Breast epithelium (tissue), 4 donors: Measurements from ENCODE around the gene PCDHA8. TPM values are rescaled to one million over a fixed set of nuclear protein-coding genes. Genes with fewer than 3 reads are reported as not detected.
"Not testable (repeated sequence)": the region's sequence is repeated elsewhere in the genome, so short reads cannot be mapped to it uniquely, and the experiment has no call there.

Experiments
- DNase-seq, 2 donors: peaks; one replicate each; pipeline ENCODE4 v3.0.0-alpha.2; 2019; ENCODE audit warnings: low spot score in 2 of 2
- H3K27ac ChIP-seq, 2 donors: fragments of 200-600 bp; sonication (generic) in 1 of 2; one replicate each; pipeline ENCODE4 v1.5.1; 2016 to 2019; ENCODE audit warnings: mild to moderate bottlenecking in 1 of 2
- H3K27me3 ChIP-seq, 2 donors: fragments of 200-600 bp; sonication (generic) in 1 of 2; one replicate each; pipeline versions ENCODE4 v1.5.1 to v1.6.0; 2017 to 2019; ENCODE audit warnings: control low read depth in 1 of 2, mild to moderate bottlenecking in 1 of 2
- H3K36me3 ChIP-seq: fragments of 200-600 bp; one replicate; pipeline ENCODE4 v1.5.1; 2019
- H3K4me1 ChIP-seq, 2 donors: fragments of 200-600 bp; sonication (generic); one replicate each; pipeline ENCODE4 v1.5.1; 2016 to 2019; ENCODE audit warnings: control low read depth in 1 of 2
- H3K4me3 ChIP-seq, 3 donors: fragments of 200-600 bp; sonication (generic); 1 replicate in 2 of 3; 2 replicates in 1 of 3; pipeline ENCODE4 v1.5.1; 2016 to 2019; ENCODE audit warnings: mild to moderate bottlenecking in 3 of 3, moderate library complexity in 2 of 3
- H3K9me3 ChIP-seq, 2 donors: fragments of 200-600 bp; sonication (generic) in 1 of 2; one replicate each; pipeline ENCODE4 v1.5.1; 2016 to 2019; ENCODE audit warnings: control low read depth in 1 of 2
- POLR2A ChIP-seq: fragments of 450-650 bp; IDR thresholded peaks from one replicate; pipeline ENCODE4 v1.6.1; 2016; ENCODE audit warnings: antibody characterized with exemption, mild to moderate bottlenecking, moderate library complexity
- POLR2AphosphoS5 ChIP-seq, 3 donors: sonication (generic); formaldehyde crosslinking; IDR thresholded peaks; one replicate each; pipeline ENCODE4 v1.6.1; 2017; ENCODE audit warnings: antibody characterized with exemption in 3 of 3
- intact Hi-C: fragments of 100-400 bp; cut with DNase I; formaldehyde crosslinking; loops from one replicate; pipeline ENCODE4 v1.15.1; 2023; ENCODE audit warnings: low total_unique reads
- total RNA-seq, 3 donors: library from RNA; depleted of rRNA; stranded (reverse); fragments of >200 nt; gene quantifications; one replicate each; pipeline ENCODE4 v1.1.0, GENCODE V29; 2016
- TF ChIP-seq, protein P1 (sequence below), 3 donors: fragments of 450-650 bp; IDR thresholded peaks; one replicate each; pipeline ENCODE4 v1.5.1; 2016 to 2017; ENCODE audit warnings: antibody characterized with exemption in 3 of 3, mild to moderate bottlenecking in 3 of 3, moderate library complexity in 3 of 3

Gene PCDHA8
- under 1 TPM; 0.32 to 0.98 (median 0.88) TPM for total RNA-seq

DNA sequence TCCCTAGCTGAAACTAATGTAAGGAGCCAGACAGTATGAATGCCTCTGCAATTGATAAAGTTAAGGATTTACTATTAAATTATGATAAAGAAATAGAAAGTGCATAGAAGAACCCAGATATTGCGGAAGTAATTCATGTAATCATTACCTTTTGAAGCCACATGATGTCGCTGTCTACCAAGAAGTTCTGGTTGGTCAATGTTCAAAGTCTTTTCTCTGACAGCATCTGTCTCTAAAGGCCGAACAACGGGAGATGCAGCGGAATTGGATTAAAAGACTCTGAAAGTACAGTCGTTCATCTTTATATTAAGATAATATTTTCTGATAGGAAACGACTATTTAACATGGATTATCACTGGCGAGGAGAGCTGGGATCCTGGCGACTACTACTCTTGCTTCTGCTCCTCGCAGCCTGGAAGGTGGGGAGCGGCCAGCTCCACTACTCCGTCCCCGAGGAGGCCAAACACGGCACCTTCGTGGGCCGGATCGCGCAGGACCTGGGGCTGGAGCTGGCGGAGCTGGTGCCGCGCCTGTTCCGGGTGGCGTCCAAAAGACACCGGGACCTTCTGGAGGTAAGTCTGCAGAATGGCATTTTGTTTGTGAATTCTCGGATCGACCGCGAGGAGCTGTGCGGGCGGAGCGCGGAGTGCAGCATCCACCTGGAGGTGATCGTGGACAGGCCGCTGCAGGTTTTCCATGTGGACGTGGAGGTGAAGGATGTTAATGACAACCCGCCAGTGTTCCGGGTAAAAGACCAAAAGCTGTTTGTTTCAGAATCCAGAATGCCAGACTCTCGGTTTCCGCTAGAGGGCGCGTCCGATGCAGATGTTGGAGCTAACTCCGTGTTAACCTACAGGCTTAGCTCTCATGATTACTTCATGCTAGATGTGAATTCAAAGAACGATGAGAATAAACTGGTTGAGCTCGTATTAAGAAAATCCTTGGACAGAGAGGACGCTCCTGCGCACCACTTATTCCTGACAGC, at the start of gene PCDHA8:
TSS of gene PCDHA8 (plus strand) at position 210 of the 985 bp plus-strand sequence. CDS start at position 345, 135 bp downstream.
- Histone ChIP-seq H3K4me1 (no peaks in the 10 kb centered on the region), H3K36me3 (no peaks in the 10 kb centered on the region), H3K4me3 (no peak within 1 kb of the TSS), H3K27me3 (no peaks in the 10 kb centered on the region), H3K9me3 (peaks cover 27 to 55% of the 10 kb centered on the region in 2 donors), H3K27ac (no peak within 1 kb of the TSS)
- DNase-seq, result no peak
- TF ChIP-seq, protein P1, sequence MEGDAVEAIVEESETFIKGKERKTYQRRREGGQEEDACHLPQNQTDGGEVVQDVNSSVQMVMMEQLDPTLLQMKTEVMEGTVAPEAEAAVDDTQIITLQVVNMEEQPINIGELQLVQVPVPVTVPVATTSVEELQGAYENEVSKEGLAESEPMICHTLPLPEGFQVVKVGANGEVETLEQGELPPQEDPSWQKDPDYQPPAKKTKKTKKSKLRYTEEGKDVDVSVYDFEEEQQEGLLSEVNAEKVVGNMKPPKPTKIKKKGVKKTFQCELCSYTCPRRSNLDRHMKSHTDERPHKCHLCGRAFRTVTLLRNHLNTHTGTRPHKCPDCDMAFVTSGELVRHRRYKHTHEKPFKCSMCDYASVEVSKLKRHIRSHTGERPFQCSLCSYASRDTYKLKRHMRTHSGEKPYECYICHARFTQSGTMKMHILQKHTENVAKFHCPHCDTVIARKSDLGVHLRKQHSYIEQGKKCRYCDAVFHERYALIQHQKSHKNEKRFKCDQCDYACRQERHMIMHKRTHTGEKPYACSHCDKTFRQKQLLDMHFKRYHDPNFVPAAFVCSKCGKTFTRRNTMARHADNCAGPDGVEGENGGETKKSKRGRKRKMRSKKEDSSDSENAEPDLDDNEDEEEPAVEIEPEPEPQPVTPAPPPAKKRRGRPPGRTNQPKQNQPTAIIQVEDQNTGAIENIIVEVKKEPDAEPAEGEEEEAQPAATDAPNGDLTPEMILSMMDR (IDR thresholded peaks at IDR 0.05), result no peak
- TF ChIP-seq POLR2A, result no peak
- intact Hi-C loops, result no loop called here

GRCh38 chr5:140794595-140795258, 46.3 kb upstream of the PCDHA8 start, which contains the start of gene PCDHA2:
Gene PCDHA2, plus strand, starts transcription at chr5:140794852.
- Histone ChIP-seq H3K27me3 (no peaks in the 10 kb centered on the region), H3K36me3 (no peaks in the 10 kb centered on the region), H3K9me3 (peaks cover 35 to 81% of the 10 kb centered on the region in 2 donors), H3K27ac (no peak within 1 kb of the TSS), H3K4me1 (no peaks in the 10 kb centered on the region), H3K4me3 (peak within 1 kb of the TSS in 2 of 3 donors; percentile 40 to 50)
- no peak for TF ChIP-seq POLR2AphosphoS5 (IDR thresholded peaks at IDR 0.05)
- no peak for TF ChIP-seq POLR2A
- TF ChIP-seq, protein P1 (IDR thresholded peaks at IDR 0.05), result no peak
- DNase-seq, result no peak
- intact Hi-C loops, result no loop called here

DNA sequence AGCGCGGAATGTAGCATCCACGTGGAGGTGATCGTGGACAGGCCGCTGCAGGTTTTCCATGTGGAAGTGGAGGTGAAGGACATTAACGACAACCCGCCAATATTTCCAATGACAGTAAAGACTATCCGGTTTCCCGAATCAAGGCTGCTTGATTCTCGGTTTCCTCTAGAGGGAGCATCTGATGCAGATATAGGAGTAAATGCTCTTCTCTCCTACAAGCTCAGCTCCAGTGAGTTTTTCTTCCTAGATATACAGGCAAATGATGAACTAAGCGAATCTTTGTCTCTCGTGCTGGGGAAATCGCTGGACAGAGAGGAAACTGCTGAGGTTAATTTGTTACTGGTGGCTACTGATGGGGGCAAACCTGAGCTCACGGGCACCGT, 45.7 kb upstream of the PCDHA8 start:
- Histone ChIP-seq H3K27me3 (no peaks in the 10 kb centered on the region), H3K4me3 (peak overlapping the region in 2 of 3 donors; percentile 40 to 50), H3K36me3 (no peaks in the 10 kb centered on the region), H3K9me3 (peaks cover 35 to 77% of the 10 kb centered on the region in 2 donors), H3K27ac (no peak overlapping the region), H3K4me1 (no peaks in the 10 kb centered on the region)
- TF ChIP-seq POLR2A (no peak), POLR2AphosphoS5 (IDR thresholded peaks at IDR 0.05) (no peak)
- TF ChIP-seq, protein P1 (IDR thresholded peaks at IDR 0.05), result no peak
- DNase-seq, result no peak
- intact Hi-C loops, result no loop called here

DNA sequence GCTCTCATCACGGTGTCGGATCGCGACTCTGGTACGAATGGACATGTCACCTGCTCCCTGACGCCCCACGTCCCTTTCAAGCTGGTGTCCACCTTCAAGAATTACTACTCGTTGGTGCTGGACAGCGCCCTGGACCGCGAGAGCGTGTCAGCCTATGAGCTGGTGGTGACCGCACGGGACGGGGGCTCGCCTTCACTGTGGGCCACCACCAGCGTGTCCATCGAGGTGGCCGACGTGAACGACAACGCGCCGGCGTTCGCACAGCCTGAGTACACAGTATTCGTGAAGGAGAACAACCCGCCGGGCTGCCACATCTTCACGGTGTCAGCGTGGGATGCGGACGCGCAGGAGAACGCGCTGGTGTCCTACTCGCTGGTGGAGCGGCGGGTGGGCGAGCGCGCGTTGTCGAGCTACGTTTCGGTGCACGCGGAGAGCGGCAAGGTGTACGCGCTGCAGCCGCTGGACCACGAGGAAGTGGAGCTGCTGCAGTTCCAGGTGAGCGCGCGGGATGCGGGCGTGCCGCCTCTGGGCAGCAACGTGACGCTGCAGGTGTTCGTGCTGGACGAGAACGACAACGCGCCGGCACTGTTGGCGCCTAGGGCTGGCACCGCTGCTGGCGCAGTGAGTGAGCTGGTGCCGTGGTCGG, 44.8 kb upstream of the PCDHA8 start:
- peaks cover 40 to 74% of the 10 kb centered on the region in 2 donors for H3K9me3 ChIP-seq
- not testable (repeated sequence) for H3K27me3 ChIP-seq

DNA sequence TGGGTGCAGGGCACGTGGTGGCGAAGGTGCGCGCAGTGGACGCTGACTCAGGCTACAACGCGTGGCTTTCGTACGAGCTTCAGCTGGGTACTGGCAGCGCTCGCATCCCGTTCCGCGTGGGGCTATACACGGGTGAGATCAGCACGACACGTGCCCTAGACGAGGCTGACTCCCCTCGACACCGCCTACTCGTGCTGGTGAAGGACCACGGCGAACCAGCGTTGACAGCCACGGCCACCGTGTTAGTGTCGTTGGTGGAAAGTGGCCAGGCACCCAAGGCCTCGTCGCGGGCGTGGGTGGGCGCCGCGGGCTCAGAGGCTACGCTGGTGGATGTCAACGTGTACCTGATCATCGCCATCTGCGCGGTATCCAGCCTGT, 44.3 kb upstream of the PCDHA8 start:
- Histone ChIP-seq H3K27ac (no peak overlapping the region), H3K27me3 (no peaks in the 10 kb centered on the region), H3K9me3 (peaks cover 45 to 74% of the 10 kb centered on the region in 2 donors), H3K4me1 (no peaks in the 10 kb centered on the region), H3K4me3 (no peak overlapping the region), H3K36me3 (no peaks in the 10 kb centered on the region)
- intact Hi-C loops, result no loop called here
- no peak for TF ChIP-seq POLR2AphosphoS5 (IDR thresholded peaks at IDR 0.05)
- TF ChIP-seq POLR2A, result no peak
- TF ChIP-seq, protein P1 (IDR thresholded peaks at IDR 0.05), result no peak
- no peak for DNase-seq

More for the DNA sequence above, 44.8 kb upstream of the PCDHA8 start:
- H3K4me3 ChIP-seq, H3K36me3 ChIP-seq, H3K4me1 ChIP-seq, H3K27ac ChIP-seq, DNase-seq, intact Hi-C loops: not testable (repeated sequence)
